Measurements from ENCODE around the gene AKAP1.

AKAP1 gene

GRCh38 chr17:57133486-57133885, 48.4 kb downstream of the AKAP1 start:
- DNase-seq (ENCODE audit: low read depth): no peak

- no peak for DNase-seq (ENCODE audit: low read depth)
These were observed 50.2 kb downstream of the AKAP1 start for GRCh38 chr17:57135026-57135788.

- no peak for DNase-seq (ENCODE audit: low read depth)
These were observed 50.8 kb downstream of the AKAP1 start for GRCh38 chr17:57135789-57136291.

GRCh38 chr17:57136355-57136754, 51.3 kb downstream of the AKAP1 start:
- no peak for DNase-seq (ENCODE audit: low read depth)

GRCh38 chr17:57138030-57138911, 53.2 kb downstream of the AKAP1 start:
- no peak for DNase-seq (ENCODE audit: low read depth)

GRCh38 chr17:57138956-57139576, 54.0 kb downstream of the AKAP1 start:
- DNase-seq (ENCODE audit: low read depth): no peak

GRCh38 chr17:57140316-57140715, 55.3 kb downstream of the AKAP1 start:
- no peak for DNase-seq (ENCODE audit: low read depth)

- no peak for DNase-seq (ENCODE audit: low read depth)
These were observed 57.9 kb downstream of the AKAP1 start for GRCh38 chr17:57142925-57143324.

GRCh38 chr17:57143361-57143760, 58.3 kb downstream of the AKAP1 start:
- DNase-seq (ENCODE audit: low read depth): no peak

GRCh38 chr17:57143919-57144318, 58.9 kb downstream of the AKAP1 start:
- no peak for DNase-seq (ENCODE audit: low read depth)

- DNase-seq (ENCODE audit: low read depth): no peak
These were observed 59.5 kb downstream of the AKAP1 start for GRCh38 chr17:57144567-57144966.

GRCh38 chr17:57145347-57145746, 60.3 kb downstream of the AKAP1 start:
- no peak for DNase-seq (ENCODE audit: low read depth)

GRCh38 chr17:57146273-57146672, 61.2 kb downstream of the AKAP1 start:
- no peak for DNase-seq (ENCODE audit: low read depth)

GRCh38 chr17:57151798-57152197, 66.8 kb downstream of the AKAP1 start:
- no peak for DNase-seq (ENCODE audit: low read depth)

- no peak for DNase-seq (ENCODE audit: low read depth)
These were observed 68.0 kb downstream of the AKAP1 start for GRCh38 chr17:57152967-57153528.

GRCh38 chr17:57154921-57155320, 69.9 kb downstream of the AKAP1 start:
- no peak for DNase-seq (ENCODE audit: low read depth)

GRCh38 chr17:57158325-57158724, 73.3 kb downstream of the AKAP1 start:
- DNase-seq (ENCODE audit: low read depth): no peak

GRCh38 chr17:57158795-57159194, 73.7 kb downstream of the AKAP1 start:
- DNase-seq (ENCODE audit: low read depth): no peak

- DNase-seq (ENCODE audit: low read depth): no peak
These were observed 75.6 kb downstream of the AKAP1 start for GRCh38 chr17:57160624-57161023.

GRCh38 chr17:57164814-57165213, 79.8 kb downstream of the AKAP1 start:
- no peak for DNase-seq (ENCODE audit: low read depth)

GRCh38 chr17:57165754-57166153, 80.7 kb downstream of the AKAP1 start:
- no peak for DNase-seq (ENCODE audit: low read depth)

- no peak for DNase-seq (ENCODE audit: low read depth)
These were observed 81.8 kb downstream of the AKAP1 start for GRCh38 chr17:57166803-57167202.
